Effector memory CD8-positive, alpha-beta T cell (primary cell): ENCODE data around the gene AHNAK.
"Not testable (repeated sequence)": the region's sequence is repeated elsewhere in the genome, so short reads cannot be mapped to it uniquely, and the experiment has no call there.

Experiments used
- ATAC-seq: fragments of 150-1000 bp; cut with Tn5 transposase; replicated peaks from 2 replicates; pipeline ENCODE4 v1.10.0; 2021; ENCODE audit warnings: mild to moderate bottlenecking, moderate library complexity
- DNase-seq, 3 experiments: peaks; one replicate each; pipeline ENCODE4 v3.0.0; 2021
- H3K27ac Mint-ChIP-seq, 2 donors: one replicate each; pipeline ENCODE4 v1.8.0; 2022; ENCODE audit warnings: mild to moderate bottlenecking in 2 of 2, mixed read lengths in 2 of 2, moderate library complexity in 2 of 2
- H3K27me3 Mint-ChIP-seq, 2 donors: one replicate each; pipeline ENCODE4 v1.8.0; 2022; ENCODE audit warnings: mixed read lengths in 2 of 2
- H3K36me3 Mint-ChIP-seq: one replicate; pipeline ENCODE4 v1.8.0; 2022; ENCODE audit warnings: mild to moderate bottlenecking, moderate library complexity, mixed read lengths; ENCODE audit not compliant: insufficient read depth
- H3K4me1 Mint-ChIP-seq, 2 donors: one replicate each; pipeline ENCODE4 v1.8.0; 2022; ENCODE audit warnings: low read depth in 2 of 2, mixed read lengths in 2 of 2
- H3K4me3 Mint-ChIP-seq, 2 donors: one replicate each; pipeline ENCODE4 v1.8.0; 2022; ENCODE audit warnings: mild to moderate bottlenecking in 2 of 2, mixed read lengths in 2 of 2, moderate library complexity in 2 of 2
- H3K9me3 Mint-ChIP-seq, 2 donors: one replicate each; pipeline ENCODE4 v1.8.0; 2022; ENCODE audit warnings: mixed read lengths in 2 of 2

The AHNAK gene

GRCh38 chr11:62565100-62565802, 18.6 kb upstream of the AHNAK start:
- no peak for ATAC-seq

GRCh38 chr11:62561677-62562230, 15.1 kb upstream of the AHNAK start:
- not testable (repeated sequence) for H3K9me3 Mint-ChIP-seq, H3K4me3 Mint-ChIP-seq, DNase-seq, H3K27me3 Mint-ChIP-seq, ATAC-seq
- Mint-ChIP-seq H3K4me1 (peaks cover 36 to 45% of the 10 kb centered on the region in 2 donors), H3K36me3 (peaks cover 84% of the 10 kb centered on the region), H3K27ac (peak overlapping the region; percentile 32 to 51)

More at GRCh38 chr11:62565100-62565802, 18.6 kb upstream of the AHNAK start:
- Mint-ChIP-seq H3K4me1 (peaks cover 19 to 30% of the 10 kb centered on the region in 2 donors), H3K27me3 (no peaks in the 10 kb centered on the region), H3K9me3 (no peaks in the 10 kb centered on the region), H3K4me3 (no peak overlapping the region), H3K36me3 (peaks cover 85% of the 10 kb centered on the region), H3K27ac (no peak overlapping the region)
- no peak for DNase-seq

GRCh38 chr11:62560566-62561103, 14.0 kb upstream of the AHNAK start:
- H3K9me3 Mint-ChIP-seq, result no peaks in the 10 kb centered on the region
- ATAC-seq, result peak; percentile 4
- DNase-seq, result peak; percentile 71 to 77 (median 77)
- no peaks in the 10 kb centered on the region for H3K27me3 Mint-ChIP-seq
- H3K4me3 Mint-ChIP-seq, result no peak overlapping the region
- H3K4me1 Mint-ChIP-seq, result peaks cover 46 to 47% of the 10 kb centered on the region in 2 donors
- H3K36me3 Mint-ChIP-seq, result peaks cover 84% of the 10 kb centered on the region
- peak overlapping the region in 1 of 2 donors; percentile 32 for H3K27ac Mint-ChIP-seq

- Mint-ChIP-seq H3K4me1 (peaks cover 55 to 56% of the 10 kb centered on the region in 2 donors), H3K4me3 (peak overlapping the region; percentile 23 to 85), H3K36me3 (peaks cover 85% of the 10 kb centered on the region), H3K27ac (peak overlapping the region; percentile 93 to 100)
- H3K27me3 Mint-ChIP-seq, DNase-seq, H3K9me3 Mint-ChIP-seq, ATAC-seq: not testable (repeated sequence)
Observed at GRCh38 chr11:62559626-62560025, 13.0 kb upstream of the AHNAK start.

- Mint-ChIP-seq H3K4me1 (peaks cover 59 to 60% of the 10 kb centered on the region in 2 donors), H3K27me3 (no peaks in the 10 kb centered on the region), H3K9me3 (no peaks in the 10 kb centered on the region), H3K27ac (peak overlapping the region; percentile 93 to 100), H3K4me3 (peak overlapping the region; percentile 83 to 85), H3K36me3 (peaks cover 85% of the 10 kb centered on the region)
- no peak for ATAC-seq
- no peak for DNase-seq
Observed at GRCh38 chr11:62559204-62559603, 12.6 kb upstream of the AHNAK start.

GRCh38 chr11:62558669-62559068, 12.1 kb upstream of the AHNAK start:
- ATAC-seq, result no peak
- Mint-ChIP-seq H3K36me3 (peaks cover 85% of the 10 kb centered on the region), H3K4me3 (peak overlapping the region; percentile 83 to 85), H3K4me1 (peaks cover 64 to 66% of the 10 kb centered on the region in 2 donors), H3K9me3 (no peaks in the 10 kb centered on the region), H3K27ac (peak overlapping the region; percentile 93 to 100), H3K27me3 (no peaks in the 10 kb centered on the region)
- DNase-seq, result no peak

GRCh38 chr11:62556875-62557631, 10.4 kb upstream of the AHNAK start:
- no peaks in the 10 kb centered on the region for H3K9me3 Mint-ChIP-seq
- H3K27me3 Mint-ChIP-seq, result no peaks in the 10 kb centered on the region
- ATAC-seq (peak; percentile 18), DNase-seq (peak in 2 of 3 experiments; percentile 56 to 60)
- peaks cover 78 to 82% of the 10 kb centered on the region in 2 donors for H3K4me1 Mint-ChIP-seq
- peak overlapping the region; percentile 83 to 85 for H3K4me3 Mint-ChIP-seq
- H3K36me3 Mint-ChIP-seq, result peaks cover 98% of the 10 kb centered on the region
- peak overlapping the region; percentile 93 to 100 for H3K27ac Mint-ChIP-seq

- Mint-ChIP-seq H3K4me1 (peaks cover 80 to 87% of the 10 kb centered on the region in 2 donors), H3K9me3 (no peaks in the 10 kb centered on the region), H3K36me3 (peaks cover 98% of the 10 kb centered on the region), H3K27me3 (no peaks in the 10 kb centered on the region), H3K27ac (peak overlapping the region; percentile 93 to 100), H3K4me3 (peak overlapping the region; percentile 83 to 85)
- DNase-seq (peak; percentile 83 to 85 (median 84)), ATAC-seq (peak; percentile 57)
Observed at GRCh38 chr11:62556108-62556874, 9.7 kb upstream of the AHNAK start.

- Mint-ChIP-seq H3K27me3 (no peaks in the 10 kb centered on the region), H3K27ac (peak overlapping the region; percentile 93 to 100), H3K4me1 (peaks cover 82 to 87% of the 10 kb centered on the region in 2 donors), H3K4me3 (peak overlapping the region; percentile 83 to 85), H3K36me3 (peaks cover 97% of the 10 kb centered on the region), H3K9me3 (no peaks in the 10 kb centered on the region)
- DNase-seq (peak; percentile 71 to 78 (median 74)), ATAC-seq (peak; percentile 45)
Observed at GRCh38 chr11:62555464-62556107, 9.0 kb upstream of the AHNAK start.

GRCh38 chr11:62554387-62555167, 8.0 kb upstream of the AHNAK start:
- peaks cover 78 to 84% of the 10 kb centered on the region in 2 donors for H3K4me1 Mint-ChIP-seq
- peaks cover 87% of the 10 kb centered on the region for H3K36me3 Mint-ChIP-seq
- H3K4me3 Mint-ChIP-seq, result peak overlapping the region; percentile 83 to 85
- DNase-seq, result no peak
- ATAC-seq, result no peak
- H3K27ac Mint-ChIP-seq, result peak overlapping the region; percentile 93 to 100
- no peaks in the 10 kb centered on the region for H3K27me3 Mint-ChIP-seq
- no peaks in the 10 kb centered on the region for H3K9me3 Mint-ChIP-seq

- no peak for ATAC-seq
- Mint-ChIP-seq H3K4me3 (peak overlapping the region; percentile 83 to 85), H3K27me3 (no peaks in the 10 kb centered on the region), H3K9me3 (no peaks in the 10 kb centered on the region), H3K4me1 (peaks cover 73 to 80% of the 10 kb centered on the region in 2 donors), H3K27ac (peak overlapping the region; percentile 93 to 100), H3K36me3 (peaks cover 81% of the 10 kb centered on the region)
- no peak for DNase-seq
Observed at GRCh38 chr11:62553839-62554361, 7.3 kb upstream of the AHNAK start.
